Activated CD4-positive, alpha-beta memory T cell treated with anti-CD3 and anti-CD28 coated beads for 36 hours (primary cell): ENCODE results near the gene TP73. TPM values are rescaled to one million over a fixed set of nuclear protein-coding genes. Genes with fewer than 3 reads are reported as not detected.

Experiments
- CTCF ChIA-PET: fragments of 350-600 bp; sonication (Branson Sonifier 250); formaldehyde crosslinking; loops from one replicate; lab custom pipeline; 2021; ENCODE audit warnings: antibody characterized with exemption, inconsistent platforms; lab: Charles Lee
- POLR2A ChIA-PET: fragments of 350-600 bp; sonication (Branson Sonifier 250); formaldehyde crosslinking; loops from one replicate; lab custom pipeline; 2021; ENCODE audit warnings: antibody characterized with exemption; lab: Charles Lee
- DNase-seq: peaks from one replicate; pipeline ENCODE4 v3.0.0-alpha.2; 2020
- H3K27ac Mint-ChIP-seq: one replicate; pipeline ENCODE4 v1.8.0; 2021; ENCODE audit warnings: mixed read lengths
- H3K27me3 Mint-ChIP-seq: one replicate; pipeline ENCODE4 v1.8.0; 2021; ENCODE audit warnings: mixed read lengths
- H3K36me3 Mint-ChIP-seq: one replicate; pipeline ENCODE4 v1.8.0; 2021; ENCODE audit warnings: mixed read lengths
- H3K4me1 Mint-ChIP-seq: one replicate; pipeline ENCODE4 v1.8.0; 2021; ENCODE audit warnings: low read depth, mixed read lengths
- H3K4me3 Mint-ChIP-seq: one replicate; pipeline ENCODE4 v1.8.0; 2021; ENCODE audit warnings: mild to moderate bottlenecking, mixed read lengths
- H3K9me3 Mint-ChIP-seq: one replicate; pipeline ENCODE4 v1.8.0; 2021; ENCODE audit warnings: mixed read lengths
- intact Hi-C: fragments of 100-400 bp; cut with micrococcal nuclease; formaldehyde crosslinking; loops from one replicate; pipeline ENCODE4 v1.15.1; 2023
- total RNA-seq, 2 experiments: library from RNA; stranded (reverse); gene quantifications; one replicate each; pipeline ENCODE4 v1.2.3, GENCODE V29; 2021

The TP73 gene
- total RNA-seq, 2 experiments from 2014 or later, result 0.62 to 0.65 TPM

DNA sequence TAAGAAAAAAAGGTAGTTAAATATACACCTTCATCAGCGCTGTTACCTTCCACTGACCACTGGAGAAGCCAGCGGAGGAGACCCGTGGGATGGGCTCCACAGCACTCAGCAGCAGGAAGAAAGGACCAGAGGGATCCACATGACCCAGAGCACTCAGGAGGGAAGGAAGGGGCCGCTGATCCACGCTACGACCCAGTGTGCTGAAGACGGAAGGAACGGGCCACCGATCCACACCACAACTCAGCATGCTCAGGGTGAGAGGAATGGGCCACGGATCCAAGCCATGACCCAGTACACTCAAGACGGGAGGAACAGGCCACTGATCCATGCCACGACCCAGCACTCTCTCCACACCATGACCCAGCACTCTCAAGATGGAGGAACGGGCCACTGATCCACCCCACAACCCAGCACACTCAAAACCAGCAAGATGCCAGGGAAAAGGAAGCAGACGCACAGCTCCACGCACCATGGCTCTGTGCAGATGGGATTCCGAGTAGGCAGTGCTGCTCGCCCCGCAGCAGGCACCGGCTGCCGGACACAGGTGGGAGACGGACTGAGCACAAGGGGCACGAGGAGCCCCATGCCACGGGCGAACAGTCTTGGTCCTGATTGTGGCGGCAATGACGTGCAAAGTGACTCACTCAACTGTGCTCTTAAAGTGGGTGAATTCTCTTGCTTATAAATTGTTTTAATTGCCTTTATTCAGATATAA lies 11.1 kb upstream of the TP73 start:
- Mint-ChIP-seq H3K9me3 (no peaks in the 10 kb centered on the region), H3K4me1 (no peaks in the 10 kb centered on the region), H3K27me3 (no peaks in the 10 kb centered on the region), H3K36me3 (peaks cover 32% of the 10 kb centered on the region), H3K27ac (no peak overlapping the region), H3K4me3 (no peak overlapping the region)
- intact Hi-C loops, result no loop called here
- CTCF ChIA-PET, result interaction anchor here (1.4 kb wide), 1 partner anchor 22 kb away, joined by 4 read pairs; no protein-coding TSS in a partner anchor
- POLR2A ChIA-PET, result no interaction called here
- no peak for DNase-seq

DNA sequence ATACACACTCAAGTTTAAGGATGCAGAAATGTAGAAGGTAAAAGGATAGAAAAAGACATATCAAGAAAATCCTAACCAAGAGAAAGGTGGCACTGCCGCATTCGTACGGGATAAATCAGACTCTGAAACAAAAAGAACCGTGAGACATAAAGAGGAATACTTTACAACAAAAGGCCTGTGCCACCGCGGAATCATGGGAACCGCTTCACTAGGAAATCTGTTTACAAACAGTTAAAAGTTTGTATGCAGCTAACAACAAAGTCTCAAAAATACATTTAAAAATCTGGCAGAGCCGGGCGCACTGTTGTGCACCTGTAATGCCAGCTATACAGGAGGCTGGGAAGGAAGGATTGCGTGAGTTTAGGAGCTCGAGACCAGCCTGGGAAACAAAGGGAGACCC lies 10.5 kb upstream of the TP73 start:
- Mint-ChIP-seq H3K4me1 (no peaks in the 10 kb centered on the region), H3K27ac (no peak overlapping the region), H3K36me3 (peaks cover 26% of the 10 kb centered on the region), H3K4me3 (no peak overlapping the region), H3K9me3 (no peaks in the 10 kb centered on the region), H3K27me3 (no peaks in the 10 kb centered on the region)
- no peak for DNase-seq
- intact Hi-C loops, result no loop called here
- ChIA-PET CTCF (interaction anchor here (1.4 kb wide), 1 partner anchor 22 kb away, joined by 4 read pairs; no protein-coding TSS in a partner anchor), POLR2A (no interaction called here)

DNA sequence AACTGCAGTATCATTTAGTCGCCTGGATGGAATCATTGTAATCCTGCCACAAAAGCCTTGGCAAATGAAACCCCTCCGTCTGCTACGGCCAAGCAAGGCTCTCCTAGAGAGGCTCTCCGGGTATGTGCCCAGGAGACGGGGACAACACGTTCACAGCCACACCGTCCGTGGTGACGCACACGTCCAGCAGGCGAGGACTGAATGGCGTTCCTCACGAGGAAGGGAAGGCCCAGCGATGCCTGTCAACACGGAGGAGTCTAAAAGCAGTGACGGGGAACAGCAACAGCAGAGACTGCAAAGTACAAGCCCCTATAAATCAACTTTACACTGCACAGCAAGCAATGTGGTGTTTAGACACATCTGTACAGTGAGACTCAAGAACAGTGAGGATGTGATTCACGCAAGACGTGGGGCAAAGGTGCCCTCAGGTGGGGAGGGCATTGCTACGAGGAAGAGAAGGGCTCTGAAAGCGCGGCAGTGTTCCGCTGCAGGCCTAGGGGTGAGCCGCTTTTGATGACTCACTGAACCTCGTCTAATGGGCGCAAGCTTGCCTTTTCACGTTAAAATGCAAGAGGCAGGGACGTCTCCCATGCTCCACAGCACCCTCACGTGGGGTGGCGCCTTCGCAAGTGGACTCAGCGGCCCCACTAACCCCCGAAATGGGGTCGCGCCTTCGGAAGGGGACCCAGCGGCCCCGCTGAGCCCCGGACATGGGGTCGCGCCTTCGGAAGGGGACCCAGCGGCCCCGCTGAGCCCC lies 9.2 kb upstream of the TP73 start:
- H3K4me1 Mint-ChIP-seq, result peaks cover 3% of the 10 kb centered on the region
- no peak for DNase-seq
- CTCF ChIA-PET, result interaction anchor here (0.6 kb wide), 1 partner anchor 82 kb away, joined by 3 read pairs; no protein-coding TSS in a partner anchor
- H3K27me3 Mint-ChIP-seq, result no peaks in the 10 kb centered on the region
- no peak overlapping the region for H3K4me3 Mint-ChIP-seq
- intact Hi-C loops, result no loop called here
- no peak overlapping the region for H3K27ac Mint-ChIP-seq
- POLR2A ChIA-PET, result no interaction called here
- no peaks in the 10 kb centered on the region for H3K9me3 Mint-ChIP-seq
- H3K36me3 Mint-ChIP-seq, result peaks cover 17% of the 10 kb centered on the region

DNA sequence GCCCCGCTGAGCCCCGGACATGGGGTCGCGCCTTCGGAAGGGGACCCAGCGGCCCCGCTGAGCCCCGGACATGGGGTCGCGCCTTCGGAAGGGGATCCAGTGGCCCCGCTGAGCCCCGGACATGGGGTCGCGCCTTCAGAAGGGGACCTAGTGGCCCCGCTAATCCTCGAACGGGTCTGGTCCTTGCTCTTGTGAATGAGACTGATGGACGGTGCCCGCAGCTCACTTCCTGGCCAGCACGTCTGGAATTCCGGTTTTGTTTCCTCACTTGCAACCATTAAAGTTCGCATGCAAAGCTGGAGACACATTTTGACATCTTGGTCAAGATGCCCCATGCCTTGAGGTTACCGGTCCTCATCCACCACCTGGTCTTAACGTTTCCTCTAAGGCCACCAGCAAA lies 8.0 kb upstream of the TP73 start:
- ChIA-PET CTCF (no interaction called here), POLR2A (no interaction called here)
- no peaks in the 10 kb centered on the region for H3K27me3 Mint-ChIP-seq
- no peak overlapping the region for H3K4me3 Mint-ChIP-seq
- intact Hi-C loops, result no loop called here
- peaks cover 16% of the 10 kb centered on the region for H3K36me3 Mint-ChIP-seq
- peaks cover 15% of the 10 kb centered on the region for H3K4me1 Mint-ChIP-seq
- H3K9me3 Mint-ChIP-seq, result no peaks in the 10 kb centered on the region
- no peak for DNase-seq
- H3K27ac Mint-ChIP-seq, result no peak overlapping the region

DNA sequence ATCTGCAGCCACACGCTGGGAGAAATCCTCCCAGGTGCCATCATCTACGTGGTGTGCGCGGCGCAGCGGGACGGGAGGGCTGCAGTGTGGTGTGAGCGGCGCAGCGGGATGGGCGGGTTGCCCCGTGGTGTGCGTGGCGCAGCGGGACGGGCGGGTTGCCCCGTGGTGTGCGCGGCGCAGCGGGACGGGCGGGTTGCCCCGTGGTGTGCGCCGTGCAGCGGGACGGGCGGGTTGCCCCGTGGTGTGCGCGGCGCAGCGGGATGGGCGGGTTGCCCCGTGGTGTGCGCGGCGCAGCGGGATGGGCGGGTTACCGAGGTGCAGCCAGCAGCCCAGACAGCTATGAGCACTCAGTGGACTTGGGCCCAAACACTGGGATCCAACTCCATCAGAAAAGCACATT lies 7.1 kb upstream of the TP73 start:
- POLR2A ChIA-PET, result no interaction called here
- intact Hi-C loops, result no loop called here
- H3K36me3 Mint-ChIP-seq, result peaks cover 16% of the 10 kb centered on the region
- CTCF ChIA-PET, result no interaction called here
- no peak overlapping the region for H3K27ac Mint-ChIP-seq
- H3K9me3 Mint-ChIP-seq, result no peaks in the 10 kb centered on the region
- no peak for DNase-seq
- H3K27me3 Mint-ChIP-seq, result no peaks in the 10 kb centered on the region
- H3K4me3 Mint-ChIP-seq, result no peak overlapping the region
- H3K4me1 Mint-ChIP-seq, result peaks cover 17% of the 10 kb centered on the region

DNA sequence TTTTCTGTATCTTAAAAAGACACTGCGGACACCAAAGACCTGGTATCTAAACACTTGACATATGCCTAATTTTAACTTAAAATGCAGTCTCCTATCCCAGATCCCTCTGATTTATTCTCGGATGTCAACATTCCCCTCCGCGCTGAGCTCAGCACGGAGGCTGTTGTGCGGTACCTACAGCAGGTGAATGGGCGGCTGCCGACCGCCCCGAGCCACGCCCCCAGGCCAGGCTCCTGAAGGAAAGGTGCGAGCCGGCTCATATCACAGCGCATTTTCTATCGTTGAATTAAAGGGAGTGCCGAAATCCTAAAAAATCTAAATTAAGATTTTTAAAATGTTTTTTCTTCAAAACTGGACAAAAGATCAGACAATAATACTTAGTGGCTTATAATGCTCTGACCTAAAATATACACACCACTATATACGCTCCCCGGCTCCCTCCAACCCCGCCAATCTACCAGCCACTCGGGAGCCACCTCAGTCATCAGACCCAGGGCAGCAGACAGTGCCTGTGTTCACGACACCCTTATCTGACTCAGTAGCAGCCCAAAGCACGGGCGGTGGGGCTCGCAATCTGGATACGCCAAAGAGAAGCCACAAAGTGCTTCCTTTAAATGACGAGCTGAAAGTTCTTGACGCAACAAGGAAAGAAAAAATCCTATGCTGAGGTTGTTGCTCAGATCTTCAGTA lies 6.5 kb upstream of the TP73 start:
- no peak overlapping the region for H3K4me3 Mint-ChIP-seq
- intact Hi-C loops, result no loop called here
- H3K9me3 Mint-ChIP-seq, result no peaks in the 10 kb centered on the region
- POLR2A ChIA-PET, result no interaction called here
- peaks cover 20% of the 10 kb centered on the region for H3K4me1 Mint-ChIP-seq
- H3K36me3 Mint-ChIP-seq, result peaks cover 16% of the 10 kb centered on the region
- peaks cover 2% of the 10 kb centered on the region for H3K27me3 Mint-ChIP-seq
- no peak overlapping the region for H3K27ac Mint-ChIP-seq
- CTCF ChIA-PET, result no interaction called here
- no peak for DNase-seq

DNA sequence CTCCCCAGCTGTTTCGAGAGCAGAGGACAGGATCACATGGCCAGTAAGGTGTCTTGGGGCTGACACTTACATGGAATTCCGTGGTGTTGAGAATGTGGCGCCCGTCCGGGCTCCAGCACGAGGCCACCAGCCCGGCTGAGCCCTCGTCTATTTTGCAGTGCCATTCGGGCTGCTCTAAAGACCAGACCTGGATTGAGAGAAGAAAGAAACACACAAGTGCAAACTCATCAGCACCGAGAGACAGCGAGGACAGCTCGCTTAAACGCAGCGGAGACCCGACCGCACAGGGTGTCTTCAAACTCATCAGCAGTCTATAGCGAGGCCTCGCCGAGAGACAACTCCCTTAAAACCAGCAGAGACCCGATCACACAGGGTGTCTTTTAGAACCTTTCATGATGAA lies 5.7 kb upstream of the TP73 start:
- DNase-seq, result no peak
- Mint-ChIP-seq H3K27ac (no peak overlapping the region), H3K36me3 (peaks cover 16% of the 10 kb centered on the region), H3K9me3 (no peaks in the 10 kb centered on the region), H3K4me3 (no peak overlapping the region), H3K27me3 (peaks cover 8% of the 10 kb centered on the region), H3K4me1 (peaks cover 23% of the 10 kb centered on the region)
- POLR2A ChIA-PET, result no interaction called here
- intact Hi-C loops, result no loop called here
- CTCF ChIA-PET, result interaction anchor here (1.4 kb wide), 1 partner anchor 25 kb away, joined by 5 read pairs; no protein-coding TSS in a partner anchor

DNA sequence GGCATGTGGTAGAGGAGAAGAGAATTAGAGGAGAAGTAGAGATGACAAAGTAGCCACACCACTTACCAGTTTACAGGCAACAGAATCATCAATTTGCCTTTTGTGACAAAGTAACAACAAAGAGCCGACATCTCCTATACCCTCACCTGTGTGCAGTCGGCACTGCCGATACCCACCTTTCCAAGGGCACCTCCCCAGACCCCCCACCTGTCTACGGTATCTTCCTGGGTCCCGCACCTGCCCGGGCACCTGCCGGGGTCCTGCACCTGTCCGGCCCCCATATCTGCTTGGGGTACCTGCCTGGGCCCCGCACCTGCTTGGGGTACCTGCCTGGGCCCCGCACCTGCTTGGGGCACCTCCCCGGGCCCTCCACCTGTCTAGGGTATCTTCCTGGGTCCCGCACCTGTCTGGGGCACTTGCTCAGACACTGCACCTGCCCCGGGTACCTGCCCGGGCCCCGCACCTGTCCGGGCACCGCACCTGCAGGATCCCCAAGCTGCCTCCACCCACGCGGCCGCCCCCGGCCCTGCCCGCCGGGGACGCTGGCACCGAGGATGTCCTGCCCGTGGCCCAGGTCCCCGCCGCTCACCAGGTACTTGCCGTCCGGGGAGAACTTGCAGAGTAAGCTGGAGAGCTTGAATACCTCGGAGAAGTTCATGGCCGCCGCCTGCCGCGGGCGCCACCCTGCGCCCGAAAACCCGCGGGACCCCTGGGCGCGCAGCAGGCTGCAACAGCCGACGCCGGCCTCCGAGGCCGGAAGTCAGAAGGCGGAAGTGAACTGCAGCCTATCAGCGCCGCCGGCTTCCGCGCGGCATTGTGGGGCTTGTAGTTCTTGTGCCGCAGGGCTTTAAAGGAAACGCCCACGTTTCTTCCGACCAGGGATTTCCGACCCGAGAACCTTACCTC lies 2.7 kb upstream of the TP73 start, which contains the start of gene WRAP73:
Gene WRAP73, minus strand, starts transcription at position 762 of the 906 bp plus-strand sequence. Its CDS starts 104 bp downstream, at position 658.
- H3K4me3 Mint-ChIP-seq, result peak within 1 kb of the TSS; percentile 76
- CTCF ChIA-PET, result interaction anchor here (0.7 to 1.6 kb wide), 7 partner anchors 28 to 197 kb away, joined by 3 to 4 read pairs (median 4); no protein-coding TSS in a partner anchor
- peaks cover 25% of the 10 kb centered on the region for H3K27me3 Mint-ChIP-seq
- H3K36me3 Mint-ChIP-seq, result peaks cover 7% of the 10 kb centered on the region
- POLR2A ChIA-PET, result no interaction called here
- intact Hi-C loops, result loop anchor here (1.0 to 10.0 kb wide), 3 partner anchors 25 to 255 kb away; partner anchors contain the start of genes C1orf174 and LRRC47
- no peaks in the 10 kb centered on the region for H3K9me3 Mint-ChIP-seq
- no peak within 1 kb of the TSS for H3K27ac Mint-ChIP-seq
- peak; percentile 95 for DNase-seq
- H3K4me1 Mint-ChIP-seq, result peaks cover 23% of the 10 kb centered on the region

DNA sequence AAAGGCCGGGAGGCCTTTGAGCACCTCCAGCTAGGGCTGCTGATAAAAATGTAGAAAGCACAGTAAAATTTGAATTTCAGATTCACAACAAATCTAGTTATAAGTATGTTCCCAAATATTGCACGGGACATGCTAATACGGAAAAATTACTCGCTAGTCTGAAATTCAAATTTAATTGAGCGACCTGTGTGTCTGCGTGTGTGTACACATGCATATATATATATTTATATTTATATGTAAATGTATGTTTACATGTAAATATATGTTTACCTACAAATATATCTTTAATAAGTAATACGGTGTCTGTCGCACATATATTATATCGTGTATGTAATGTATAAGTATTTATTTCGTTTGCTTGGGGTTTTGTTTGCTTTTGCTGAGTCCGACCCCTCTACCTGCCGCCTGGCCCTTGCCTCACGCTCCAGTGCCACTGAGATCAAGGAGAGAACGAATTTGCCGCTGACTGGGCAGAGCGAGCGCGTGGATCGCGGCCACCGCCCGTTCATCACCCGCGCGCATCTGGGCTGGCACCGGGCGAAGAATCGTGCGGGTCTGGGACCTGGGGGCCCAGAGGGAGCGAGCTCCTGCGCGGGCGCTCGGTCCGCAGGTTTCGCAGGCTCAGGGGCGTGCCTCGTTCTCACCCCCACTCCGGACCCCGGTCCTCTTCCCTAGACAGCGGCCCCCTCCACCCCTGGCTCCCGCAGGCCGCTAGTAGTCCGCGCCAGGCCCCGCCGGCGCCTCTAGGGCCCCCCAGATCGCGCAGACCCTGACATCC lies 1.9 kb upstream of the TP73 start:
- intact Hi-C loops, result loop anchor here (1.0 to 10.0 kb wide), 3 partner anchors 26 to 254 kb away; partner anchors contain the start of genes C1orf174 and LRRC47
- Mint-ChIP-seq H3K4me3 (peak overlapping the region; percentile 76), H3K9me3 (no peaks in the 10 kb centered on the region), H3K27me3 (peaks cover 28% of the 10 kb centered on the region), H3K36me3 (peaks cover 3% of the 10 kb centered on the region), H3K27ac (no peak overlapping the region), H3K4me1 (peaks cover 23% of the 10 kb centered on the region)
- DNase-seq, result no peak
- ChIA-PET POLR2A (no interaction called here), CTCF (interaction anchor here (0.6 to 1.1 kb wide), 4 partner anchors 31 to 113 kb away, joined by 3 to 4 read pairs (median 4); no protein-coding TSS in a partner anchor)

DNA sequence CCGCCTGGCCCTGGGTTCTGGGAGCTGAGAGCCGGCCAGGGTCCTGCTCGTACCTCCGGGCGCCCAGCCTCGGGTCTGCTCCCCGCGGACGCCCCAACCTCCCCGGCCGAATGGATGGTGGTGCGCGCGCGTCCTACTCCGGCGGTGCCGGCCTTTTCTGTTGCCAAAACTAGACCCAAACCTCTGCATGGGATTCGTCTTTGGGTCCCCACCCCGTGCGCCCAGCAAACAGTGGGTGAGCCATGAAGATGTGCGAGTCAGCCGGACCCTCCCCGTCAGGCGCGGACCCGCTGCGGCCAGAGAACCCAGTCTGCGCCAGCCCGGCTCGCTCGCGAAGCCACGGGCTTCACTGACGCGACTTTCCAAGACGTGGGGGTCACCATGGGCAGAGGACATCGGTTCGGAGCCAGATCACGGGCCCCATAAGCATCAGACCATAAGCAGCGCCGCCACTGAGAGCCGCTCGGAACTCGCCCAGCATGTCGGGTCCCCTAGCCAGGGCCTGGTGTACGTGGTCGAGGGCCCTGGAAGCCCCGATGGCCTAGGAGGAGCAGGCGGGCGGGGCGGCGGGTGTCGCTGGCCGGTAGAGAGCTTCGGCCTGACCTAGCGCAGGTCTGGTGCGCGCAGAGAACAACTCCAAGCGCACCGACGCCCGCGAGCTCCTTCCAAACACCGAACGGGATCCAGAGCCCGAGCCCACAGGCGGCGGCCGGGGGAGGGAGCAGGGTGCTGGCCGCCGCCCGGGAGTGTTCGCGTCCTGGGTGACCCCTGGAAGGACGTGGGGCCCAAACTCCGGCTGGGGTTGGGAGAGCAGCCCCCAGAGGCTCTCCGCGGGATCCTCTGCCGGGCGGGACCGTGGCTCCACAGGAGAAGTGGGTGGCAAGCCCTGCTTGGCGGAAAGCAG lies 1.0 kb upstream of the TP73 start:
- Mint-ChIP-seq H3K9me3 (no peaks in the 10 kb centered on the region), H3K27me3 (peaks cover 33% of the 10 kb centered on the region), H3K4me3 (peak overlapping the region; percentile 35), H3K27ac (no peak overlapping the region), H3K4me1 (peaks cover 26% of the 10 kb centered on the region), H3K36me3 (no peaks in the 10 kb centered on the region)
- CTCF ChIA-PET, result interaction anchor here (0.6 to 1.3 kb wide), 2 partner anchors 34 to 73 kb away, joined by 4 to 5 read pairs; no protein-coding TSS in a partner anchor
- DNase-seq, result no peak
- intact Hi-C loops, result loop anchor here (5.0 to 10.0 kb wide), 2 partner anchors 146 to 254 kb away; partner anchors contain the start of genes C1orf174 and LRRC47
- POLR2A ChIA-PET, result no interaction called here
